LNCaP clone FGC (cell line): Measurements from ENCODE around the gene ZFAND2B.

ENCODE experiments used
- DNase-seq: peaks from one replicate; pipeline ENCODE4 v3.0.0-alpha.2; 2011; ENCODE audit warnings: low read depth
- H3K4me3 ChIP-seq: 2 replicates; pipeline ENCODE4 v1.5.1; 2011; ENCODE audit warnings: mild to moderate bottlenecking, low read depth, low read length, control low read depth
- CTCF ChIP-seq: IDR thresholded peaks from 2 replicates; pipeline ENCODE4 v1.5.1; 2012; ENCODE audit warnings: mild to moderate bottlenecking; ENCODE audit not compliant: control insufficient read depth, insufficient read depth; ENCODE audit errors: extremely low read depth

The ZFAND2B gene

GRCh38 chr2:219206328-219207133 lies at the start of gene ZFAND2B:
Gene ZFAND2B, plus strand, starts transcription at chr2:219206782. Its CDS starts 206 bp downstream, at chr2:219206988.
- H3K4me3 ChIP-seq = peak within 1 kb of the TSS; percentile 74
- DNase-seq = peak; percentile 54
- TF ChIP-seq CTCF = no peak

- no peak overlapping the region for H3K4me3 ChIP-seq
- no peak for DNase-seq
- no peak for TF ChIP-seq CTCF
These were observed 49.2 kb upstream of the ZFAND2B start for GRCh38 chr2:219157396-219157795.

- no peak for DNase-seq
- H3K4me3 ChIP-seq = no peak overlapping the region
- no peak for TF ChIP-seq CTCF
These were observed 48.6 kb upstream of the ZFAND2B start for GRCh38 chr2:219158025-219158424.

- DNase-seq = no peak
- no peak overlapping the region for H3K4me3 ChIP-seq
- no peak for TF ChIP-seq CTCF
These were observed 48.0 kb upstream of the ZFAND2B start for GRCh38 chr2:219158586-219158985.

GRCh38 chr2:219159771-219160185 lies 46.8 kb upstream of the ZFAND2B start:
- DNase-seq = no peak
- peak overlapping the region; percentile 60 for H3K4me3 ChIP-seq
- TF ChIP-seq CTCF = no peak

- TF ChIP-seq CTCF = peak; percentile 76
These were observed 46.2 kb upstream of the ZFAND2B start, which contains the start of gene NHEJ1 for GRCh38 chr2:219160186-219161017. Gene NHEJ1, minus strand, starts transcription at chr2:219160815. Its CDS starts 2,453 bp downstream, at chr2:219158362.

More at GRCh38 chr2:219160186-219161017, 46.2 kb upstream of the ZFAND2B start, which contains the start of gene NHEJ1:
- peak within 1 kb of the TSS; percentile 60 for H3K4me3 ChIP-seq
- DNase-seq = peak; percentile 60
